Measurements from ENCODE around the gene SLC39A12.

DNA sequence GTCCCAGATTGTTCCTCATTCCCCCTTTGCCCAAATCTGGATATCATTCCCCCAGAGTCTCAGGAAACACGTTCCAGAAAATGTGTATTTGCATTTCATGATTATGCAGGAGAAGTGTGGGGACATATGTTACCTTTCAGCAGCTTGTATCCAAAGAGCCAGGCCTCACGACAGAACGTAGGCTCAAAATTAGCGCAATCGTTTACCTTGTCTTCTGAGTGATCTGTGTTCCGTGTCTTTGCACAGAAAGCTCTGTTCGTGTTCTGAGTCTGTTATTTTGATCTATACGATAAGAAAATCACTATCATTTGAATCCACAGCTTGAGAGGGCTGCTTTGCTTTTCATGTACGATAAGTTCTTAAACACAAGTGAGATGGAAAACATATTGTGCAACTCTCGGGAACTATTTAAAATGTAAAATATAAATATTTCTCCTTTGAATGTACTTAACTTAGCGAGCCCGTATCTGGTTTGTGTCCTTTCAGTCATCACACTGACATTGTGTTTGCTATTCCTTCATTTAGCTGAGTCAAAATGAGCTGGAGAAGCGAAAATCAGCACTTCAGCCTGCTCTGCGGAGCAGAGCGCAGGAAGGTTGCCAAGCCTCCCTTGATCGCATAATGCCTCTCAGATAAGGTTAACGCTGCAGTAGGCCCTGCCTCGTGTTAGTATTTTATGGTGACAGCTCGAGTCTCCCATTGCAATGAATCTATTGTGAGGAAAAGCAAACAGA lies 108.3 kb downstream of the SLC39A12 start:
- TF ChIP-seq EZH2 (IDR thresholded peaks at IDR 0.05; ENCODE audit: low read depth, unreplicated experiment) (no peak), REST (IDR thresholded peaks at IDR 0.05; ENCODE audit: unreplicated experiment) (no peak), EZH2phosphoT487 (IDR thresholded peaks at IDR 0.05; ENCODE audit: unreplicated experiment) (no peak), CREB1 (CRISPR knock-in tag; IDR thresholded peaks at IDR 0.05; ENCODE audit: low read depth) (no peak), ZNF114 (CRISPR knock-in tag; IDR thresholded peaks at IDR 0.05) (no peak), POLR2AphosphoS5 (IDR thresholded peaks at IDR 0.05; ENCODE audit: low read depth) (no peak), NANOG (IDR thresholded peaks at IDR 0.05; ENCODE audit: borderline replicate concordance) (no peak), STAT1 (IDR thresholded peaks at IDR 0.05; ENCODE audit: unreplicated experiment) (no peak), ETS1 (IDR thresholded peaks at IDR 0.05) (no peak), JUNB (IDR thresholded peaks at IDR 0.05; ENCODE audit: unreplicated experiment) (no peak)
- TF ChIP-seq, protein P1, sequence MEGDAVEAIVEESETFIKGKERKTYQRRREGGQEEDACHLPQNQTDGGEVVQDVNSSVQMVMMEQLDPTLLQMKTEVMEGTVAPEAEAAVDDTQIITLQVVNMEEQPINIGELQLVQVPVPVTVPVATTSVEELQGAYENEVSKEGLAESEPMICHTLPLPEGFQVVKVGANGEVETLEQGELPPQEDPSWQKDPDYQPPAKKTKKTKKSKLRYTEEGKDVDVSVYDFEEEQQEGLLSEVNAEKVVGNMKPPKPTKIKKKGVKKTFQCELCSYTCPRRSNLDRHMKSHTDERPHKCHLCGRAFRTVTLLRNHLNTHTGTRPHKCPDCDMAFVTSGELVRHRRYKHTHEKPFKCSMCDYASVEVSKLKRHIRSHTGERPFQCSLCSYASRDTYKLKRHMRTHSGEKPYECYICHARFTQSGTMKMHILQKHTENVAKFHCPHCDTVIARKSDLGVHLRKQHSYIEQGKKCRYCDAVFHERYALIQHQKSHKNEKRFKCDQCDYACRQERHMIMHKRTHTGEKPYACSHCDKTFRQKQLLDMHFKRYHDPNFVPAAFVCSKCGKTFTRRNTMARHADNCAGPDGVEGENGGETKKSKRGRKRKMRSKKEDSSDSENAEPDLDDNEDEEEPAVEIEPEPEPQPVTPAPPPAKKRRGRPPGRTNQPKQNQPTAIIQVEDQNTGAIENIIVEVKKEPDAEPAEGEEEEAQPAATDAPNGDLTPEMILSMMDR (conservative IDR thresholded peaks at IDR 0.05; ENCODE audit: low read depth in 2 of 2), result no peak
